PFSK-1 (cell line): ENCODE results near the gene EML1.

Experiments used
- FOXP2 ChIP-seq: optimal IDR thresholded peaks from 2 replicates; pipeline ENCODE3; 2011; ENCODE audit warnings: borderline replicate concordance, control low read depth, inconsistent platforms; ENCODE audit not compliant: insufficient read depth; ENCODE audit errors: extremely low read length, extremely low read depth
- POLR2AphosphoS5 ChIP-seq: IDR thresholded peaks from 2 replicates; pipeline ENCODE4 v1.6.1; 2012; ENCODE audit warnings: low read depth, mild to moderate bottlenecking, control low read depth, low read length, moderate library complexity
- SIN3A ChIP-seq: IDR thresholded peaks from 2 replicates; pipeline ENCODE4 v1.6.1; 2012; ENCODE audit warnings: mild to moderate bottlenecking, low read length, moderate library complexity, borderline replicate concordance; ENCODE audit not compliant: insufficient read depth
- TAF1 ChIP-seq: IDR thresholded peaks from 2 replicates; pipeline ENCODE4 v1.6.1; 2012; ENCODE audit warnings: low read length, control low read depth, borderline replicate concordance; ENCODE audit not compliant: insufficient read depth
- TF ChIP-seq, protein P1 (sequence below), 2 experiments: IDR thresholded peaks; 2 replicates each; pipeline versions ENCODE4 v1.6.1 to v1.8.0; 2011 to 2012; ENCODE audit warnings: low read depth in 2 of 2, low read length in 2 of 2, control low read depth in 1 of 2, inconsistent platforms in 1 of 2, mild to moderate bottlenecking in 1 of 2, moderate library complexity in 1 of 2; ENCODE audit not compliant: insufficient read depth in 1 of 2

The EML1 gene

DNA sequence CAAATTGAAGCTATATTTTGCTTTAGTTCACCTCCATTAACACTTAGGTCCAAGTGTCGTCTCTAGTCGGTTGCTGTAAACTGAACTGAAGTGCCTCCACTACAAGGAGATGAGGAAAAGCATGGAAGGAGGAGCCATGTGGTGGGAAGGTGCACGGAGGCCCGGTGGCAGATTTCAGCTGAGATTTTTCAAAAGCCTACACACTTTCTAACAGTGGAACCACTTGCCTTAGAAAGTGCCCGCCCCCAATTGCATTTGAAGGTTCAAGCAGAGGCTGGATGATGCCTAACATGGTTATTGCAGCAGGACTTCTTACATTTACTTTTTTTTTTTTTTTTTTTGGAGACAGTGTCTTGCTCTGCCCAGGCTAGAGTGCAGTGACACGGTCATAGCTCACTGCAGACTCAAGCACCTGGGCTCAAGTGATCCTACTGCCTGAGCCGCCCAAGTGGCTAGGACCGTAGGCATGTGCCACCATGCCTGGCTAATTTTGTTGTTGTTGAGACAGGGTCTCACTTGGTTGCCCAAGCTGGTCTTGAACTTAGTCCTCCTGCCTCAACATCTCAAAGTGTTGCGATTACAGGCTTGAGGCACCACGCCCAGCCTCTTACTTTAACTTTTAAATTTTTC lies 27.6 kb downstream of the EML1 start:
- TF ChIP-seq, protein P1, sequence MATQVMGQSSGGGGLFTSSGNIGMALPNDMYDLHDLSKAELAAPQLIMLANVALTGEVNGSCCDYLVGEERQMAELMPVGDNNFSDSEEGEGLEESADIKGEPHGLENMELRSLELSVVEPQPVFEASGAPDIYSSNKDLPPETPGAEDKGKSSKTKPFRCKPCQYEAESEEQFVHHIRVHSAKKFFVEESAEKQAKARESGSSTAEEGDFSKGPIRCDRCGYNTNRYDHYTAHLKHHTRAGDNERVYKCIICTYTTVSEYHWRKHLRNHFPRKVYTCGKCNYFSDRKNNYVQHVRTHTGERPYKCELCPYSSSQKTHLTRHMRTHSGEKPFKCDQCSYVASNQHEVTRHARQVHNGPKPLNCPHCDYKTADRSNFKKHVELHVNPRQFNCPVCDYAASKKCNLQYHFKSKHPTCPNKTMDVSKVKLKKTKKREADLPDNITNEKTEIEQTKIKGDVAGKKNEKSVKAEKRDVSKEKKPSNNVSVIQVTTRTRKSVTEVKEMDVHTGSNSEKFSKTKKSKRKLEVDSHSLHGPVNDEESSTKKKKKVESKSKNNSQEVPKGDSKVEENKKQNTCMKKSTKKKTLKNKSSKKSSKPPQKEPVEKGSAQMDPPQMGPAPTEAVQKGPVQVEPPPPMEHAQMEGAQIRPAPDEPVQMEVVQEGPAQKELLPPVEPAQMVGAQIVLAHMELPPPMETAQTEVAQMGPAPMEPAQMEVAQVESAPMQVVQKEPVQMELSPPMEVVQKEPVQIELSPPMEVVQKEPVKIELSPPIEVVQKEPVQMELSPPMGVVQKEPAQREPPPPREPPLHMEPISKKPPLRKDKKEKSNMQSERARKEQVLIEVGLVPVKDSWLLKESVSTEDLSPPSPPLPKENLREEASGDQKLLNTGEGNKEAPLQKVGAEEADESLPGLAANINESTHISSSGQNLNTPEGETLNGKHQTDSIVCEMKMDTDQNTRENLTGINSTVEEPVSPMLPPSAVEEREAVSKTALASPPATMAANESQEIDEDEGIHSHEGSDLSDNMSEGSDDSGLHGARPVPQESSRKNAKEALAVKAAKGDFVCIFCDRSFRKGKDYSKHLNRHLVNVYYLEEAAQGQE (IDR thresholded peaks at IDR 0.05; ENCODE audit: insufficient read depth in 1 of 2, low read depth in 2 of 2, low read length in 2 of 2) = no peak
- no peak for TF ChIP-seq SIN3A
- TF ChIP-seq FOXP2 = no peak
- no peak for TF ChIP-seq TAF1
- no peak for TF ChIP-seq POLR2AphosphoS5

DNA sequence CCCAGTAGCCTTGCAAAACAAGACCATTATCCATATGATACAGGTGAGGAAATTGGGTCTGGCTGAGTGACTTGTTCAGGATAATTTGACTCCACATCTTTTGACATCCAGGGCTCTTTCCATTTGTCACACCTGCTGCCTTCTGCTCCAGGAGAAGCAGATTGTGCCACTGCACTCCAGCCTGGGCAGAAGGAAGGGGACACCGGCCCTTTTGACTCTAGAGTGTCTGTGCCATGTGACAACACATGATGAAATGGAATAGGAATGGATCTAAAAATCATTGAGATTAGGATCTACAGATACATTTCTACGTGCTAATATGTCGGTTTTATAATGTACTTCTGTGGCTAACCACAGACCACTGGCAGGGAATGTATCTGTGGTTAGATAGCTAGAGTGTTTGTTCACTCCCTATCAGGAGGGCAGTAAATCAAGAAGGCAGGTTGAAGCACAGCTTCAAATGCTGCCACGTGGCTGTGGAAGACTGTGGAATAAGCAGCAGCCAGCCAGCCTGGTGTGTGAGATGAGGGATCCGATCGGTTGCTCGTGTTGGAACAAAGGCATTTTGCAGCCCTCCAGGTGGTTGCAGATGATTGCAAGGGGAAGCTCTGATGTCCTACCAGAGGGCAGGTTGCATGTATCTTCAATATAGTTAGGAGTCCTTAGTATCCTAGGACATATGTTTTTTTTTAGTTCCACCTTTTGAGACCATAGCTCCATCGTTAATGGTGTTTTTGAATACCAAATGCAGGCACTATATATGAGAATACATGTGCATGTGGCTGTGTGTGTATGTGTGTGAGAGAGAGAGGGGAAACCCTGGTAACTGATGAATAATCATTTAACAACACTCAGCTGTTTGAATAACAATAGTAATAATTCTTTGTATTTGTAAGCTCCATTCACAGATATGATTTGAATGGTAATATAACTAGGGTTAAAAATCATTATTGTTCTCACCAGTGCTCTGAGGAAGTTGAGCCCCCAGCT lies 28.6 kb downstream of the EML1 start:
- no peak for TF ChIP-seq TAF1
- no peak for TF ChIP-seq FOXP2

DNA sequence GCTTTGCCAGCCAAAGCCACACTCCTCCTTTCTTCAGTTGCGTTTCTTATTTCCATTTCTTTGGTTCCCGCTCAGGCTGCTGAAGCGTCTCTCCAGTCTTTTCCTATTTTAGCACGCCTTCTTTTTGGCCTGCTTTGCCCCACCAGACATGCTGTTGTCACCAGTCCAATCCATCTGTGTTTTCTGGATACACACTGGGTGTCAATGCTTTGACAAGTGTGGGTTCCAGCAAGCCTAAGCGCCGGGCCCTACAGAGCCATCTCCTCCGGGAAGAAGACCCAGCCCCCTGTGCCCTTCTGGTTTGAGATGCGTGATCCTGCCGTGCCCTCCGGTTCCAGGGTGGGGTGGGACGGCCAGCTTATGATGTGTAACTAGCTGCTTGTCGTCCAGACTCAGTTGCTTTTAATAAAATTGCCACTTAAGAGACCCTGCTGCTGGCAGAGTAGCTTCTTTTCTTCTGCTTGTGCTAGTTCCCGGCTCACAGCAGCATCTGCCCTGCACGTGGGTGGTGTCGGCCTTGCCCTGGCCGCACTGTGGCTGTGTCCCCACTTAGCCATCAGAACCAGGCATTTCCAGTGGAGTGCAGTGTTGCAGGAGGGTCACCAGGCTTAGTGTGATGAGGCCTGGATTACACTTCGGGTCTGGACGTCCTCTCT lies 29.7 kb downstream of the EML1 start:
- no peak for TF ChIP-seq POLR2AphosphoS5
- no peak for TF ChIP-seq FOXP2
- no peak for TF ChIP-seq TAF1
- no peak for TF ChIP-seq SIN3A
- TF ChIP-seq, protein P1 (IDR thresholded peaks at IDR 0.05; ENCODE audit: insufficient read depth in 1 of 2, low read depth in 2 of 2, low read length in 2 of 2) = no peak

DNA sequence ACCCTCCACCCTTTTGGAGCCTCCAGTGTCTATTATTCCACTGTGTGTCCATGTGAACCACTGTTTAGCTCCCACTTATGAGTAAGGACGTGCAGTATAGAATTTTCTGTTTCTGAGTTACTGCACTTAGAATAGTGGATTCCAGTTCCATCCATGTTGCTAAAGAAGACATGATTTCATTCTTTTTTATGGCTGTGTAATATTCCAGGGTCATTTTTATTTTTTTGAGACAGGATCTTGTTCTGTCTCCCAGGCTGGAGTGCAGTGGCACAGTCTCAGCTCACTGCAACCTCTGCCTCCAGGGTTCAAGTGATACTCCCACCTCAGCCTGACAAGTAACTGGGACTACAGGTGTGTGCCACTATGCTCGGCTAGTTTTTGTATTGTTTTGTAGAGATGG lies 31.6 kb downstream of the EML1 start:
- no peak for TF ChIP-seq TAF1
- no peak for TF ChIP-seq SIN3A
- TF ChIP-seq, protein P1 (IDR thresholded peaks at IDR 0.05; ENCODE audit: insufficient read depth in 1 of 2, low read depth in 2 of 2, low read length in 2 of 2) = no peak
- no peak for TF ChIP-seq FOXP2
- TF ChIP-seq POLR2AphosphoS5 = no peak

DNA sequence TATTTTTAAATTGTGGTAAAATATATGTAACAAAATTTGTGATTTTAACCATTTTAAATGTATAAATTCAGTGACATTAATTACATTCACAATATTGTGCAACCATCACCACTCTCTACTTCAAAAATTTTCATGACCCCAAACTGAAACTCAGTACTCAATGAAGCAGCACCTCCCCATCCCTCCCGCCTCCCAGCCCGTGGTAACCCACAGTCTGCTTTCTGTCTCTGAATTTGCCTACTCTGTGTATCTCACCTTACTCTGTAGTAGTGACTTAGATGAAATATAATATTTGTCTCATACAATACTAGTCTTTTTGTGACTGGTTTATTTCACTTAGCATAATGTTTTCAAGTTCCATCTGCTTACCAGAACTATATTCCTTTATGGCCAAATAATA lies 36.2 kb downstream of the EML1 start:
- TF ChIP-seq TAF1 (no peak), FOXP2 (no peak), SIN3A (no peak)
- TF ChIP-seq, protein P1 (IDR thresholded peaks at IDR 0.05; ENCODE audit: insufficient read depth in 1 of 2, low read depth in 2 of 2, low read length in 2 of 2) = no peak
